Esophagus squamous epithelium (tissue), 4 donors: ENCODE data around the gene CEP128.

Source experiments
- POLR2A ChIP-seq, 4 donors: fragments of 450-650 bp; IDR thresholded peaks; one replicate each; pipeline ENCODE4 v1.6.1; 2017; ENCODE audit warnings: antibody characterized with exemption in 4 of 4, mild to moderate bottlenecking in 4 of 4, moderate library complexity in 3 of 4
- TF ChIP-seq, protein P1 (sequence below), 6 experiments: fragments of 450-650 bp in 4 of 6; fragments of 200-600 bp in 2 of 6; sonication (generic) in 2 of 6; IDR thresholded peaks; one replicate each; pipeline ENCODE4 v1.5.1; 2016 to 2019; ENCODE audit warnings: antibody characterized with exemption in 6 of 6, mild to moderate bottlenecking in 4 of 6, moderate library complexity in 4 of 6

DNA sequence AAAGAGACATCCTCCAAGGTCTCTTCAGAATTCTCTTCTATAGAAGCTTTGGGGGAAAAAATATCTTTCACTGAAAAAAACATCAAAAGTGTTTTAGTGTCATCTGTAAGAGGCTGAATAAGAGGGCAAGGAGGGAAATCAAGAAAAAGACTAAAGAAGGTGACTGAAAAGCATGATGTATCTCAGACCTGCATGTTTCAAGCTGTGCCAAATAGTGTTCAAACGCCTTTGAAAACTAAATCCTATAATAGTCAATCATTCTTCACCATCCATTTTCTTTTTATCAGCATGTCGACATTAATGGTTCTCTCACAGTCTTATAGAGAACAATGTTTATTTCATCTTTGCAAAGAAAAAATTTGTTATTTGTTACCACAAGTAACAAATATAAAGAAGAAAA, 94.5 kb downstream of the CEP128 start:
- TF ChIP-seq, protein P1, sequence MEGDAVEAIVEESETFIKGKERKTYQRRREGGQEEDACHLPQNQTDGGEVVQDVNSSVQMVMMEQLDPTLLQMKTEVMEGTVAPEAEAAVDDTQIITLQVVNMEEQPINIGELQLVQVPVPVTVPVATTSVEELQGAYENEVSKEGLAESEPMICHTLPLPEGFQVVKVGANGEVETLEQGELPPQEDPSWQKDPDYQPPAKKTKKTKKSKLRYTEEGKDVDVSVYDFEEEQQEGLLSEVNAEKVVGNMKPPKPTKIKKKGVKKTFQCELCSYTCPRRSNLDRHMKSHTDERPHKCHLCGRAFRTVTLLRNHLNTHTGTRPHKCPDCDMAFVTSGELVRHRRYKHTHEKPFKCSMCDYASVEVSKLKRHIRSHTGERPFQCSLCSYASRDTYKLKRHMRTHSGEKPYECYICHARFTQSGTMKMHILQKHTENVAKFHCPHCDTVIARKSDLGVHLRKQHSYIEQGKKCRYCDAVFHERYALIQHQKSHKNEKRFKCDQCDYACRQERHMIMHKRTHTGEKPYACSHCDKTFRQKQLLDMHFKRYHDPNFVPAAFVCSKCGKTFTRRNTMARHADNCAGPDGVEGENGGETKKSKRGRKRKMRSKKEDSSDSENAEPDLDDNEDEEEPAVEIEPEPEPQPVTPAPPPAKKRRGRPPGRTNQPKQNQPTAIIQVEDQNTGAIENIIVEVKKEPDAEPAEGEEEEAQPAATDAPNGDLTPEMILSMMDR (IDR thresholded peaks at IDR 0.05): no peak
- no peak for TF ChIP-seq POLR2A (IDR thresholded peaks at IDR 0.05)
